ENCODE results near the gene GRAMD1B. TPM values are rescaled to one million over a fixed set of nuclear protein-coding genes. Genes with fewer than 3 reads are reported as not detected.

Gene GRAMD1B
- total RNA-seq, 6 experiments from 2014 or later: 1.0 to 2.0 (median 1.5) TPM

DNA sequence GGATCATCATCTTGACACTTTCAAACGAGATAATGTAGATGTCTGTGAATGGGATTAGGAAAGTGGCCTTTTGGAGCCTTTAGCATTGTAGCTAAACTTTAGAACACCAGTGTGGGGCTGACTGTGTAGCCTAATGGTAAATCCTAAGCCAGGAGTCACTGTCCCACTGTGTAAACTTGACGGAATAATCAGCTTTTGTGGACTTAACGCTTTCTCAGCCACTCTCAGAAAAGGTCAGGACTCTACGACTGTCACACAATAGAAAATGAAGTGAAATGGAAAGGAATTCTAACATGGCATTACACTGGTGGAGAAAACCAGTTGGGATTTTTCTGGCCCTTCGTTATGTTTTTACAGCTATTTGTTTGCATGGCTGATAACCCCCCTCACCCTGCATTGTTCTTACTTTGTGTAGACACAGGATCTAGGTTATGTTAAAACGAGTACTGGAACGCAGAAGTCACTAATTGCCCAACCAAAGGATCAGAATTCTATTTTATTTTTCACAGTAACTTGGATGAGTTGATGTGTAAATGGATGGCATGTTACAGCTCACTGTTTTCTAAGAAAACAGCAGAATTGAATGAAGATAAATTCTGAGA, 22.0 kb upstream of the GRAMD1B start:
- no peaks in the 10 kb centered on the region for H3K27me3 ChIP-seq
- 11% methylated on average over 7 of the region's 7 CpGs for WGBS (ENCODE audit: insufficient coverage, low coverage, low lambda C conversion rate, missing lambda C conversion rate)
- no peaks in the 10 kb centered on the region for H3K4me1 ChIP-seq
- H3K9me3 ChIP-seq: no peaks in the 10 kb centered on the region
- no peaks in the 10 kb centered on the region for H3K36me3 ChIP-seq
- DNase-seq (no peak), ATAC-seq (no peak)
- intact Hi-C loops (cut with DNase I): loop anchor here in 1 of 2 donors (5.0 kb wide), 1 partner anchor 69 kb away; no protein-coding TSS in a partner anchor
- TF ChIP-seq CTCF (IDR thresholded peaks at IDR 0.05): no peak
- no peak for TF ChIP-seq POLR2A (IDR thresholded peaks at IDR 0.05)
- H3K4me3 ChIP-seq: no peak overlapping the region
- no peak overlapping the region for H3K27ac ChIP-seq

- ATAC-seq (no peak), DNase-seq (no peak)
- Histone ChIP-seq H3K4me1 (no peaks in the 10 kb centered on the region), H3K9me3 (no peaks in the 10 kb centered on the region), H3K27ac (no peak overlapping the region), H3K27me3 (no peaks in the 10 kb centered on the region), H3K36me3 (no peaks in the 10 kb centered on the region), H3K4me3 (no peak overlapping the region)
- intact Hi-C loops (cut with DNase I): loop anchor here in 1 of 2 donors (5.0 kb wide), 1 partner anchor 68 kb away; no protein-coding TSS in a partner anchor
- WGBS (ENCODE audit: insufficient coverage, low coverage, low lambda C conversion rate, missing lambda C conversion rate): 33% methylated on average over 8 of the region's 8 CpGs
- TF ChIP-seq CTCF (IDR thresholded peaks at IDR 0.05) (no peak), POLR2A (IDR thresholded peaks at IDR 0.05) (no peak)
These were observed 21.2 kb upstream of the GRAMD1B start for GRCh38 chr11:123408619-123409455.

- intact Hi-C loops (cut with DNase I): loop anchor here (5.0 kb wide), 2 partner anchors 63 to 68 kb away; no protein-coding TSS in a partner anchor
- no peak for ATAC-seq
- no peaks in the 10 kb centered on the region for H3K9me3 ChIP-seq
These were observed 20.4 kb upstream of the GRAMD1B start for GRCh38 chr11:123409456-123410217.

More at GRCh38 chr11:123409456-123410217, 20.4 kb upstream of the GRAMD1B start:
- H3K27ac ChIP-seq: no peak overlapping the region
- no peaks in the 10 kb centered on the region for H3K36me3 ChIP-seq
- H3K4me3 ChIP-seq: no peak overlapping the region
- DNase-seq: no peak
- no peaks in the 10 kb centered on the region for H3K4me1 ChIP-seq
- WGBS (ENCODE audit: insufficient coverage, low coverage, low lambda C conversion rate, missing lambda C conversion rate): 61% methylated on average over 10 of the region's 10 CpGs
- no peaks in the 10 kb centered on the region for H3K27me3 ChIP-seq
- TF ChIP-seq POLR2A (IDR thresholded peaks at IDR 0.05) (no peak), CTCF (IDR thresholded peaks at IDR 0.05) (no peak)
